ENCODE data around the gene TMPRSS9. TPM values are rescaled to one million over a fixed set of nuclear protein-coding genes. Genes with fewer than 3 reads are reported as not detected.

TMPRSS9 gene
- total RNA-seq, 1 donor from 2014 or later, result not detected

Other genes with a start within 250 kb of the TMPRSS9 start
- 128 and 195 TPM in 2 replicates for gene AP3D1, start 208.7 kb upstream of the TMPRSS9 start, total RNA-seq
- gene DOT1L, start 196.3 kb upstream of the TMPRSS9 start, total RNA-seq, result 10.9 and 25.5 TPM in 2 replicates
- gene PLEKHJ1, start 123.9 kb upstream of the TMPRSS9 start, total RNA-seq, result 68.1 and 69.8 TPM in 2 replicates
- gene SF3A2, start 123.4 kb upstream of the TMPRSS9 start, total RNA-seq, result 45.9 and 90.2 TPM in 2 replicates
- gene AMH, start 110.9 kb upstream of the TMPRSS9 start, total RNA-seq, result 1.4 and 2.1 TPM in 2 replicates
- 0.23 and 0.48 TPM in 2 replicates for gene JSRP1, start 103.8 kb upstream of the TMPRSS9 start, total RNA-seq
- gene PEAK3, start 78.1 kb upstream of the TMPRSS9 start, total RNA-seq, result 0.05 TPM in 1 of 2 replicates, not detected in the other
- gene LINGO3, start 52.1 kb upstream of the TMPRSS9 start, total RNA-seq, result not detected in 2 replicates
- gene LSM7, start 31.7 kb upstream of the TMPRSS9 start, total RNA-seq, result 128 and 231 TPM in 2 replicates
- gene SPPL2B, start 31.6 kb upstream of the TMPRSS9 start, total RNA-seq, result 32.5 and 58.5 TPM in 2 replicates
- 47.1 and 52.1 TPM in 2 replicates for gene TIMM13, start 67.3 kb downstream of the TMPRSS9 start, total RNA-seq
- gene LMNB2, start 96.7 kb downstream of the TMPRSS9 start, total RNA-seq, result 69.7 and 83.3 TPM in 2 replicates
- 48.5 and 90.1 TPM in 2 replicates for gene GADD45B, start 115.9 kb downstream of the TMPRSS9 start, total RNA-seq